Activated CD4-positive, alpha-beta T cell treated with anti-CD3 and anti-CD28 coated beads, Interleukin-2, Interleukin-6, amounts not matched to agents 100 ng/mL and 50 ng/mL, durations not matched to agents 16 hours and 8 hours (primary cell): Measurements from ENCODE around the gene GDPGP1.
"Not testable (repeated sequence)": the region's sequence is repeated elsewhere in the genome, so short reads cannot be mapped to it uniquely, and the experiment has no call there.

ENCODE experiments used
- DNase-seq: peaks from one replicate; pipeline ENCODE4 v3.0.0-alpha.2; 2020

Gene GDPGP1

DNA sequence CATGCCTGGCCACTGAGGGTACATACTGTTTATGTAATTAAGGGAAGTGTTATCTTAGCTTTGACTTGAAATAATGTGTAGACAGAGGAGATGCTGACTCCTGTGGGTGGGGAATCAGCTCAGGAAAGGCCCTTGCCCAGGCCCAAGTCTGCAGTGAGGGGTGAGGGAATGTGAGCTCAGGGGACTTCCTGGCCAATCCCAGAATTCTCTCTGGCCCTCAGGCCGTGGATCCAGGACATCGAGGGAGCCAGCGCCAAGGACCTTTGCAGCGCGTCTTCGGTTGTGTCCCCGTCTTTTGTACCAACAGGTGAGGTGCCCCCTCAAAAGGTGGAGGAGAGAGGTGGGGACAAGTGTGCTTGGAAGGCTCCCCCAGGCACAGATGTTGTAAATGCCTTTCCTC, 6.7 kb upstream of the GDPGP1 start:
- no peak for DNase-seq

GRCh38 chr15:90227816-90228772, 5.9 kb upstream of the GDPGP1 start:
- no peak for DNase-seq

DNA sequence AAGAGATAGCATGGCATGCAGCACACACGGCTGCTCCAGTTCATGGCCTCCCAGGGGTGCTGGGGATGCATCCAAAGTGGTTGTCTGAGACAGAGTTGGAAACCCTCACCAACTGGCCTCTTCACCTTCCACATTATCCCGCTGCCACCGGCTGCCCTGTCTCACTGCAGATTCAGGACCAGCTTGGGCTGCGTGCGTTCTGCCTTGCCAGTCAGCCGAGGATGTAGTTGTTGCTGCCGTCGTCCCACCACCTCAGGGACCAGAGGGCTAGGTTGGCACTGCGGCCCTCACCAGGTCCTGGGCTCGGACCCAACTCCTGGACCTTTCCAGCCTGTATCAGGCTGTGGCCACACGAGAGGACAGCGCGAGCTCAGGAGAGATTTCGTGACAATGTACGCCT, 5.0 kb upstream of the GDPGP1 start:
- DNase-seq, result no peak

- DNase-seq, result no peak
Measured at GRCh38 chr15:90230071-90230494, 3.9 kb upstream of the GDPGP1 start.

- no peak for DNase-seq
Measured at GRCh38 chr15:90230610-90231009, 3.4 kb upstream of the GDPGP1 start.

DNA sequence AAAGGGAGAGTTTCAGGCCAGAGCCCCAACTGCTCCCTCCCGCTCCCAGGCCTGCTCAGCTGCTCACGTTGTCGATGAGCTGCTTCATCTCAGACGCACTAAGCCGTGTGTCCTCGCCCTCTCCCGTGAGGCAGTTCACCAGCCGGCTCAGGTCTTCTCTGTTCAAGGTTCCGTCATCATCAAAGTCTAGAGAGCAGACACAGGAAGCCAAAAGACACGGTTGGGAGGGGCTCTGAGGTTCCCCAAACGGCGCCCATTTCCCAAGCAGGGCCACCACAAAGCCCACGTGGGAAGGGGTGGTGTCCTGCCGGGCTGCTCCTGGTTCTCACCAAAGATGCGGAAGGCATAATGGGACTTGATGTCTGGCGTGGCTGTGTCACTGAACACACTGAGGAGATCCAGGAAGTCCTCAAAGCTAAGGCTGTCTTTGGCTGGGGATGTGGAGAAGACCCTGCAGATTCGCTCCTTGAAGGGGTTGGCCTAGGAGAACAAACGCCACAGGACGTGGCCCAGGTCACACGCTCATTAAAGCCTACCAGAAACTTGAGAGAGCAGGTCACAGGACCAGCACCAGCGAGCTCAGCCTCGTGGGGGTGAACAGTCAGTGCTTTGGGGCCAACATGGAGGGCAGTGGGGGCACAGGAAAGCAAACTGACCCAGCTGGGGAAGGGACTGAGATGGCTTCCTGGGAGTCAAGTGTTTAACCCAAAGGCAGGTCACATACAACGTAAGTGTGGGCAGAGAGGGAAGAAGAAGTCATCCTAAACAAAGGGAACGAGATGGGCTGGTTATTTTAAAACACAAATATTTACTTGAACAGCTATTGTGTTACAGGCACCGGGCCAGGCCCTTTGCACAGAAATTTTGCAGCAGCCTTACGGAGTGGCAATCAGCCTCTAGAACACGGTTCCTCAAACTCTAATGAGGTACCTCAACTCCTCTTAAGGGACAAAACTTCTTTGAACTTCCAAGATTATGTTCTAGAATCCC, 2.7 kb upstream of the GDPGP1 start:
- DNase-seq, result peak; percentile 83

GRCh38 chr15:90232196-90232595, 1.8 kb upstream of the GDPGP1 start:
- peak; percentile 25 for DNase-seq

GRCh38 chr15:90232941-90233386, 1.0 kb upstream of the GDPGP1 start:
- no peak for DNase-seq

DNA sequence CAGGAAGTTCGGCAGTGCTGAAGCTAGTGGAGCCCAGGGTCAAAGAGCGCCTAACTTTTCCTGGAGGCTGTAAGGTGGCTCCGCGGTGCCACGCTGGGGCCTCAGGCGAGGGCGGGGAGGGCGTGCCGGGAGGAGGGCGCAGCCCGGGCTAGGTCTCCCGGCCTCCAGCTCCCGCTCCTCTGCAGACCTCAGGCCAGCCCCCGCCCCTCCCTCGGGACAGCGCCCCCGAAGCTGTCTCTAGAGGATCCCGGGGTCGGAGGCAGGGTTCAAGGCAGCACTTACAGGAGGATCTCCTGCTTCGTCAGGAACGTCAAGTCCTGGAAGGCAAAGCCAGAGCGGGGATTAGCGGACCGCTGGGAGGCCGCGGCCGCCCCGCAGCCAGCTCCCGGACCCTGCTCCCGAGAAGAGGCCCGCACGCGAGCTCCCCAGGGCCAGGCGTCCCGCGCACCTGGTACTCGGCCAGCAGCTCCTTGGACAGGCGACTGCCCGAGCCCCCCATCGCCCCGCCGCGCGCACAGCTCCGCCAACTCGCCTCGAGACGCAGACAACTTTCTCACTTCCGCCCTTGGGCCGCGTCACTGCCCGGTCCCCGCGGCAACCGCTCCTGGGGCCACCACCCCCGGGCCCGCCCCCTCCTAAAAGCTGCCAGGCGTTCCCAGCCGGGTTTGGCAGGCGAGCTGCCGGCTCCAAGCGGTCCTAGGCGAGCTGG, 468 bp upstream of the GDPGP1 start, which contains the start of gene CIB1:
CIB1 (minus strand) TSS at position 555 of the 709 bp plus-strand sequence; CDS start at position 499, 56 bp downstream.
- peak; percentile 99 for DNase-seq

DNA sequence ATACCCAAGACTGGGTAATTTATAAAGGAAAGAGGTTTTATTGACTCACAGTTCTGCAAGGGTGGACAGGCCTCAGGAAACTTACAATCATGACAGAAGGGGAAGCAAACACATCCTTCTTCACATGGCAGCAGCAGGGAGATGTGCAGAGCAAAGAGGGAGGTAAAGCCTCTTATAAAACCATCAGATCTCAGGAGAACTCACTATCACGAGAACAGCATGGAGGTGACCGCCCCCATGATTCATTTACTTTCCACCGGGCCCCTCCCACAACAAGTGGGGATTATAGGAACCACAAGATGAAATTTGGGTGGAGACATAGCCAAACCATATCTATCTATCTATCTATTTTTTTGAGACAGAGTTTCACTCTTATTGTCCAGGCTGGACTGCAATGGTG, 5.4 kb downstream of the GDPGP1 start:
- no peak for DNase-seq

DNA sequence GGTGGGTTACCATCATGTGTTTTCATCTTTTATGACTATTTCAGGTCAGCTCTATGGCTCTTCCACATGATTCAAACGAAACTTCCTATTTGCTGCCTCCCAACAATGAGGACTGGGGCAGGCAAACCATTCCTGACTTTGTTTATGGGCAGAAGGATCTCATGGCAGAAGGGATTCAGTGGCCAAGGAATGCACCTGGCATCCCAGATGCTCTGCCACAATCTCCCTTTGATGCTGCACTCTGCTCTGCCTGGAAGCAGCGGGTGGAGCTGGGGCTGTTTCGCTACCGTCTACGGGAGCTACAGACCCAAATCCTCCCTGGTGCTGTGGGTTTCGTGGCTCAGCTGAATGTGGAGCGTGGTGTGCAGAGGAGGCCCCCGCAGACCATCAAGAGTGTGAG, 6.8 kb downstream of the GDPGP1 start:
- DNase-seq, result no peak

- no peak for DNase-seq
Measured at GRCh38 chr15:90241343-90242192, 7.6 kb downstream of the GDPGP1 start.

GRCh38 chr15:90243943-90244639, 10.1 kb downstream of the GDPGP1 start:
- DNase-seq, result no peak

GRCh38 chr15:90248789-90249202, 14.8 kb downstream of the GDPGP1 start:
- DNase-seq, result no peak

DNA sequence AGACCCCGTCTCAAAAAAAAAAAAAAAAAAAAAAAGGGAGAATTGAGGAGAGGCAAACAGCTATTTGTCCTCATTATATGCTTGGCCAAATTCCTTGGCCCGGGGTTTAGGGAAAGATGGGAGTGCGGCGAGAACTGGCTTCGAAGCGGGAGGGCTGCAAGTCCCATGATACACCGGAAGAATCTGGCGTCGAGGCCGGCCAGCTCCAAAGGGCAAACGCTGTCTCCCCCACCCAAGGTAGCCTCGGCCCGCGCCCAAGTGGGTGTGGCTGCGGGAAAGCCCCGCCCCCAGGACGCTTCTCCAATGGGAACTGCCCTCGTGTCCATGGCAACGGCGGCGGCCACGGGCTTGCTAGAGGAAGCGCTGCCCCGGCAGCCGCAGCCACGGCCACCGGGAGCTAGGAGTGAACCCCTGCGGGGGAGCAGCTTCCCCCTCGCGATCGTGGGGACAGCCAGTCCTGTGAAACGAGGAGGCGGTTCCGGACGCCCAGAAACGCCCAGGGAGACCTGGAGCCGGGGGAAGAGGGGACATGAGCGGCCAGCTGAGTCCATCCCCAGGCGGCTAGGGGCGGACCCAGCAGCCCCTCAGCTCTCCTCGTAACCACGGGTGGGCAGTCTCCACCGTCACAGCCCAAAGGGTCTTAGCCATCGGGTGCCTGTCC, 15.3 kb downstream of the GDPGP1 start, which contains the start of gene TTLL13:
TTLL13 (plus strand) TSS at position 354 of the 661 bp plus-strand sequence. CDS start 1,075 bp downstream, outside the sequence.
- peak; percentile 69 for DNase-seq

- DNase-seq, result no peak
Measured at GRCh38 chr15:90257776-90258175, 23.8 kb downstream of the GDPGP1 start.

DNA sequence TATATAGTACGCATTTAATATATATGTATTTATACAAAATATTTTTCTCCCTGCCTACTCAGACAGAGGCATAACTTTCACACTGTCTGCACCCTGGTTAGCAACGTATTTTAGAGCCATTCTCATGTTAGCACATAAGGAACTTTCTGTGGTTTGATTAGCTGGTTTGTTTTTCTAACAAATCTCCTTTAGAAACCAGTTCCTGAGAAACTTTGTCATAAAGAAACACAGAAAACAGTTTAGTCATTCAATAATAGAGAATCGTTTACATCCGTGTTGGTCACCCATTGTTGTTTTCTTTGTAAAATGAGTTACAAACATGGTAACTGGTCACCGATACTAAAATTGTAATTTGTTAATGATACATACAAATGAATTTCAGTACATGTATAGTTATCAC, 25.5 kb downstream of the GDPGP1 start:
- DNase-seq, result peak; percentile 70

DNA sequence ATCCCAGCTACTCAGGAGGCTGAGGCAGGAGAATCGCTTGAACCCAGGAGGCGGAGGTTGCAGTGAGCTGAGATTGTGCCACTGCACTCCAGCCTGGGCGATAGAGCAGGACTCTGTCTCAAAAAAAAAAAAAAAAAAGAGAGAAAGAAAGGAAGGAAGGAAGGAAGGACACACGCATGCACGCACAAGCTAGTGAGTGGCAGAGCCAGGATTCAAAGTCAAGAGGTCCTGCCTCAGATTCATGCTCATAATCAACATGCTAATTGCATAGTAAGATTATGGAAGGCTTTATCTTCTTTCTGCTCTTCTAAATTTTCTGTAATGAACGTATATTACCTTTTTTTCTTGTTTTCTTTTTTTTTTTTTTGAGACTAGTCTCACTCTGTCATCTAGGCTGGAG, 26.7 kb downstream of the GDPGP1 start:
- not testable (repeated sequence) for DNase-seq

DNA sequence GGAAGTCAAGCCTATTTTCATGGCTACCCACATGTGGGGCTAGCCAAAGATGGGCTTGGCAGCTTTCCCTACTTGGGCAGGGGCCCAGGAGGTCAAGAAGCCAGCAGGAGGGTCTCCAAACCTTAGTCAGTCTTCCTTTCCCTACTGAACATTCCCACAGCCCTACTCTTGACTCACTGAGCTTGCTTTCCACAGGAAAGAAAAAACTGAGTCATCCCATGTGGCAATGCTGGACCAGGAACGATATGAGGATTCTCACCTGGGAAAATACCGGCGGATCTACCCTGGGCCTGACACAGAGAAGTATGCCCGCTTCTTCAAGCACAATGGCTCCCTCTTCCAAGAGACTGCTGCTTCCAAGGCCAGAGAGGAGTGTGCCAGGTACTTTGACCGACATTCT, 27.8 kb downstream of the GDPGP1 start:
- no peak for DNase-seq

- DNase-seq, result no peak
Measured at GRCh38 chr15:90262426-90262825, 28.4 kb downstream of the GDPGP1 start.
